ENCODE data around the gene PPME1.
"Not testable (repeated sequence)": the region's sequence is repeated elsewhere in the genome, so short reads cannot be mapped to it uniquely, and the experiment has no call there.

Gene PPME1, protein sequence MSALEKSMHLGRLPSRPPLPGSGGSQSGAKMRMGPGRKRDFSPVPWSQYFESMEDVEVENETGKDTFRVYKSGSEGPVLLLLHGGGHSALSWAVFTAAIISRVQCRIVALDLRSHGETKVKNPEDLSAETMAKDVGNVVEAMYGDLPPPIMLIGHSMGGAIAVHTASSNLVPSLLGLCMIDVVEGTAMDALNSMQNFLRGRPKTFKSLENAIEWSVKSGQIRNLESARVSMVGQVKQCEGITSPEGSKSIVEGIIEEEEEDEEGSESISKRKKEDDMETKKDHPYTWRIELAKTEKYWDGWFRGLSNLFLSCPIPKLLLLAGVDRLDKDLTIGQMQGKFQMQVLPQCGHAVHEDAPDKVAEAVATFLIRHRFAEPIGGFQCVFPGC
- 16.9 reads per million, percentile 43 among the genes with 10 or more reads in this experiment for total RNA-seq

GRCh38 chr11:74170694-74171629, at the start of gene PPME1, which contains the start of gene C2CD3:
Gene PPME1 (plus strand): TSS chr11:74171289. CDS start chr11:74171422, 133 bp downstream.
Gene C2CD3 (minus strand): TSS chr11:74171002. CDS start chr11:74170792, 210 bp downstream.
- peak; percentile 96 for DNase-seq

GRCh38 chr11:74121804-74122203, 49.3 kb upstream of the PPME1 start:
- no peak for DNase-seq

GRCh38 chr11:74123008-74123448, 48.1 kb upstream of the PPME1 start:
- DNase-seq: no peak

- not testable (repeated sequence) for DNase-seq
Observed at GRCh38 chr11:74129121-74129520, 42.0 kb upstream of the PPME1 start.

DNA sequence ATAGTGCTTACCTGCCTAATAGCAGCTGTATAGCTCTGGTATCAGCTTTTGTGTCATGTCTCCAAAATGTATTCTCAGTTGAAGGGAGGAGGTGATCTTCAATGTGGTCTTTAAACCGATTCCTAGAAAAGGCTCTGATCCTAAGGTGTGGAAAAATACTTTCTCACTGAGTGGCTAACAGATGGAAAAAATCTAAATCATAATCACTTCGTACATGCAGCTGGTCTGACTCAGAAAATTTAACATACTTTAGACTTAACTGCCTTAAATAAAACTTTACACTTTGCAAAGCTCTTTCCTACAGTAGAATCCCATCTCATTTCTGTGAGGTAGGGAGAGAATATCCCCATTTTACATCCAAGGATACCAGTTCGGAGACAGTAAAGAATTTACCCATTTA, 38.3 kb upstream of the PPME1 start:
- DNase-seq: no peak

GRCh38 chr11:74133436-74133835, 37.7 kb upstream of the PPME1 start:
- no peak for DNase-seq

DNA sequence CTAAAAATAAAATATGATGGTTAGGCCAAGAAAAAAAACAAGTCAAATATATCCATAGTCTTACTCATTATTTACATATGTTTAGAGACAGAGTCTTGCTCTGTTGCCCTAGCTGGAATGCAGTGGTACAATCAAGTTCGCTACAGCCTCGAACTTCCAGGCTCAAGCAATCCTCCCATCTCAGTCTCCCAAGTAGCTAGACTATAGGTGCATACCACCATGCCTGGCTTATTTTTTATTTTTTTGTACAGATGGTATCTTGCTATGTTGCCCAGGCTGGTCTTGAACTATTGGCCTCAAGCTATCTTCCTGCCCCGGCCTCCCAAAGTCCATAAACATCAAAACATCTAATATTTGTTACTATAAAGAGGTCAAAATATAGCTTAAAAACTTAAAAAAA, 36.4 kb upstream of the PPME1 start:
- DNase-seq: no peak

GRCh38 chr11:74135127-74135840, 35.8 kb upstream of the PPME1 start:
- no peak for DNase-seq

GRCh38 chr11:74138021-74138420, 33.1 kb upstream of the PPME1 start:
- no peak for DNase-seq

DNA sequence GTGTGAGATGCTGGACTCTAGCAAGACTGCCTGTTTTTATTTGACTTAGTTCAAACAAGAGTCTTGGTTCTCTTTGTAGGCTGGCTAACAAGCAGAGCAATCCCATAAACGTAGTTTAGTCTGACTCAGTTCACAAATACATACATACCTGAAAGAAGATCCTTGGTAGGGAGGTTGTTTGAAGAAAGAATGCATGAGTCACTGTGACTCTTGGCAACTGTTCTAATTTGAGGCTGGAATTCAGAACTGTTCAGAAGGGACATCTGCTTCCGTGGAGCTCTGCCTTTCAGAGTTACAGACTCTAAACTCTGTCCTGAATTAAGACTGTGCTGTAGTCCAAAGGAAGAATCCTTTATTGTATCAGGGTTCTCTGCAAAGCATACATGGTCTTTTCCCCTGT, 32.5 kb upstream of the PPME1 start:
- no peak for DNase-seq

DNA sequence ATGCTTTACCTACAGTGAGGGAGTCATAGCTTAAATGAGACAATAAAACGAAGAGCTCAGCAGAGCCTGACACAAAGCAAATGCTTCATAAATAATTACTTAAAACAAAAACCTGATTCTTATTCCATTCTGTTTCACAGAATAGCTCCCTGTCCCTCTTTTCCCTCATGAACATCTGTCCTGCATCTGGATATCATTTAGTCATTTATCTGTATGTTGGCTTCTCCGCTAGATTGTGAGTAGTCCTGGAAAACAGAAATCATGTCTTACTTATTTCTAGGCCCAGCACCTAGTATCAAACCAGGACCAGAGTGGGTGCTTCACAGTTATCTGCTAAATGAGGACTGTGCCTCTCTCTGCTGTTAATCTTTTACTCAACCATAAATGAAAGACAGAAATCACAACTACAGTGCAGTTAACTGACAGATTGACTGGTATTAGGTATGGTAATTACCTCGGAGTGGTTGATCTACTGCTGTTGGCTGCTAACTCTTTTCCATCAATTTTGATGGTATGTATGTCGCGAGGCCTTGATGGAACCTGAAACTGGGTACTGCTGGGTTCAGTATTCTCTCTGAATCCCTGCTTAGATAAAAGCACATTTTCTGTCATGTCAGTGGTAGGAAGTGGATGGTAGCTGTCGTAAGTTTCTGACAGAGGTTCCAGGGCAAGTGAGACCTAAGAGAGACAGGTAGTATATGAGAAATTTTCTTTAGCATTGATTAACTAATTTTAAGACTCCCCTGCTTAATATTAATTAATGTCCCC, 31.8 kb upstream of the PPME1 start:
- DNase-seq: no peak

DNA sequence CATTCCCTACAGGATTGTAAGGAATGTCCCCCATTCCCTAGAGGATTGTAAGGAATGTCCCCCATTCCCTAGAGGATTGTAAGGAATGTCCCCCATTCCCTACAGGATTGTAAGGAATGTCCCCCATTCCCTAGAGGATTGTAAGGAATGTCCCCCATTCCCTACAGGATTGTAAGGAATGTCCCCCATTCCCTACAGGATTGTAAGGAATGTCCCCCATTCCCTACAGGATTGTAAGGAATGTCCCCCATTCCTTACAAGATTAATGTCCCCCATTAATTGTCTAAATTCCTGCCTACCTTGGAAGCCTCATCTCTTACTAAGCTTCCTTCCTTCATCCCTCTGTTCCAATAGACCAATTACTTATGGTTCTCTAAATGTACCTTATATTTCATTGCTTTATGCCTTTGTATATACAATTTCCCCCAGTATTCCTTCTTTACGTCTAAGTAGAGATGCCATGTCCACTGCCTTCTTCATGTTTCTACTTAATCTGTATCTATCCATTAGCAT, 31.1 kb upstream of the PPME1 start:
- not testable (repeated sequence) for DNase-seq

DNA sequence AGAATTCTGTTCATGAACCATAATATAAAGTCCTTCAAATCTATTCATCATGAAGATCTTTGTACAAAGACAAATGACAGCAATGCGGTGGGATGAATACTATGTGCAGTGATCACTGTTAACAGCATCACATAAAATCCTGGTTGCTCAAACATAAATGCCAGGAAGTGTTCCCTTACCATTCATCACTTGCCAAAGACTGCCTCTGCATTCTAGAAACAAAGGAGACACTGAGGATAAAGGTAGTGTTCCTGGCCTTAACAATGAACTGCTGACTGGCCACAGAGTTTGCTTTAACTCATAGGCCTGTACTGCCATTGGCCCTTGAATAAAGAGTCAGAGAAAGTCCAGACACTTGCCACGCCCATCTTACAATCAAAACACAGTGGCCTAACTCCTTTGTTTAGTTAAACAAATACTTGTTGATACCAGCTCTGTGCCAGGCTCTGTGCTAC, 29.8 kb upstream of the PPME1 start:
- DNase-seq: no peak

DNA sequence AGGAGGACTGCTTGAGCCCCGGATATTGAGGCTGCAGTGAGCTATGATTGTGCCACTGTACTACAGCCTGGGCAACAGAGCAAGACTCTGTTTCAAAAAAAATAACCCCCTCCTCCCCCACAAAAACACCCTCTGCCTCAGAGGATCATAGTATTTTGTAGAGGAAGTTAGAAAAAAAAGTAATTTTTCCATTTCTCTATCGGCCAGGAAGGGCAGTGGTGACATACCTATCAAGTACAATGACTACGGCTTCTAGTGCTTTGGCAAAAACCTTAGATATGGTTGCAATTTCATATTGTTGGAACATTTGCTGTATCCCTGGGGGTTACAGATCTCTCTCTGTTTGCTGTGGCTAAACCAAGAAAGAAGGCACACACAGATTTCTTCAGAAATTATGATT, 29.2 kb upstream of the PPME1 start:
- no peak for DNase-seq

- DNase-seq: no peak
Observed at GRCh38 chr11:74142624-74143023, 28.5 kb upstream of the PPME1 start.

GRCh38 chr11:74144592-74144991, 26.5 kb upstream of the PPME1 start:
- no peak for DNase-seq

GRCh38 chr11:74147199-74147929, 23.7 kb upstream of the PPME1 start:
- DNase-seq: no peak

DNA sequence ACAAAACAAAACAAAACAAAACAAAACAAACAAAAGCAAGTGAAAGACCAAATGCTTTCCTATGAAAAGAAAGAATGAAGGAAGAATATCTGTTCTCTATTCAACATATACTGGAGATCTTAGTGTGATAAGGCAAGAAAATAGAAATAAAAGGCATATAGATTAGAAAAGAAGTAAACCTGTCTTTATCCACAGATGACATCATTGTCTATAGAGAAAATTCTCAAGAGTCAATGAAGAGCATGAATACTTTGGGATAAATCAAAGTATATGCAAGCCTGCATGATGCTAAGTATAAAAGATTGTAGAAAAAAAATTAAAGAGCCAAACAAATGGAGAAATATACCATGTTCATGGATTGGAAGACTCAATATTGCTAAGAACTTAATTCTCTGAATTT, 17.9 kb upstream of the PPME1 start:
- DNase-seq: no peak

DNA sequence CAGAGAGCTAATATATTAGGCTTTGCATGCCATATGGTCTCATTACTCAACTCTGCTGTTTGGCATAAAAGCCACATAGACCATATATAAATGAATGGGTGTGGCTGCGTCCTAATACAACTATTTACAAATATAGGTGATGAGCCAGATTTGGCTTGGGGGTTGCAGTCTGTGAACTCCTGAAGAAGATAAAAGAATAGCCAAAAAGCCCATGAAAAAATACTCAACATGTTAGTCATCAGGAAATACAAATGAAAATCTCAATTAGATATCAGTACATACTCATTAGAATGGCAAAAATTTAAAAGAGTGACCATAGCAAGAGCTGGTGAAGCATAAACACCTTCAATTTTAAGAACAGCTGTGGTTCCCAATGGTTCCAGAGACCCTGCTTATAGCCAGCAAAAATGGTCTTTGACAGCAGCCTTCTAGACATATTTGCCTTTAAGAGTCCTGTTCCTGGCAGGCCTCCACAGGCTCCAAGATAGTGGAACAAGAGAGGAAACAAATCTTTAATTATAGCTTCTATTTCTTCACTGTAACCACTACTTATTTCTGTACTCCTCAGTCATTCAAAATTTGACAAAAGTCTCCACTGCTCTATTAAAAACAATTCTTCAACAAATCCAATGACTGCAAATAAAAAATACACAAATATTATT, 16.3 kb upstream of the PPME1 start:
- no peak for DNase-seq

DNA sequence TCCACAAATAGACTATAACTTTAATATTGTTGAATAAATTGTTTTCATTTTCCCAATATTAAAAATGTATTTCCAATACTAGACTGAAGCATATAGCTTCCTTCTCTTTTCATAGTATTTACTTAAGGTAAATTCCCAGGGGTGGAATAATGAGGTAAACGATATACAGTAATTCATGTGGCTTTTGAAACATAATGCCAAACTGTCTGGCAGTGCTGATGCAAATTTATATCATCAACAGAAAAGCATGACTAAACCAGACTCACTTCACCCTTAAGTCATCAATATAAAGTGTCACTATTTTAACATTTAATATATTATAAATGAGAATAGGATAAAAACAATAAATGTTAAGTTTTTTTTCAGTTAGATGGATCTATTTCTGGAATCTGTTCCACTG, 13.9 kb upstream of the PPME1 start:
- DNase-seq: no peak

Data from effector CD4-positive, alpha-beta T cell (primary cell).